Stimulated activated effector memory CD8-positive, alpha-beta T cell treated with anti-CD3 and anti-CD28 coated beads, Interleukin-12 subunit alpha, Interleukin-12 subunit beta, amount 100 ng/mL, for 72 hours (primary cell): Measurements from ENCODE around the gene NTN1.

ENCODE experiments used
- ATAC-seq: fragments of 150-1000 bp; cut with Tn5 transposase; 2 replicates; pipeline ENCODE4 v1.10.0; 2021
- DNase-seq, 2 donors: peaks; one replicate each; pipeline ENCODE4 v3.0.0; 2021 to 2022; ENCODE audit warnings: low spot score in 2 of 2
- H3K27ac Mint-ChIP-seq: one replicate; pipeline ENCODE4 v1.8.0; 2022; ENCODE audit warnings: mild to moderate bottlenecking, mixed read lengths
- H3K36me3 Mint-ChIP-seq: one replicate; pipeline ENCODE4 v1.8.0; 2022; ENCODE audit warnings: mild to moderate bottlenecking, mixed read lengths
- H3K4me1 Mint-ChIP-seq: one replicate; pipeline ENCODE4 v1.8.0; 2022; ENCODE audit warnings: mixed read lengths
- H3K4me3 Mint-ChIP-seq: one replicate; pipeline ENCODE4 v1.8.0; 2022; ENCODE audit warnings: mild to moderate bottlenecking, mixed read lengths
- H3K9me3 Mint-ChIP-seq: one replicate; pipeline ENCODE4 v1.8.0; 2022; ENCODE audit warnings: mixed read lengths

NTN1 gene

DNA sequence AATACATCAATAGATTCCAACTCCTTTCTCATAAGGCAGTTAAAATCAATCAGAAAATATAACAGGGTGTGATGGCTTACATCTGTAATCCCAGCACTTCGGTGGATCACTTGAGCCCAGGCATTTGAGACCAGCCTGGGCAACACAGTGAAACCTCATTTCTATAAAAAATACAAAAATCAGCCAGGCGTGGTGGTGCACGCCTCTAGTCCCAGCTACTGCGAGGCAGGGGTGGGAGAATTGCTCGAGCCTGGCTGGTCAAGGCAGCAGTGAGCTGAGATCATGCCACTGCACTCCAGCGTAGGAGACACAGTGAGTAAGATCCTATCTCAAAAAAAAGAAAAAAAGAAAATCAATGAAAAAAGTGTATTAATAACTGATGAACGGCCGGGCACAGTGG is 258.6 kb downstream of the NTN1 start:
- H3K36me3 Mint-ChIP-seq: no peaks in the 10 kb centered on the region
- no peak overlapping the region for H3K4me3 Mint-ChIP-seq
- no peak for DNase-seq
- ATAC-seq: no peak
- no peaks in the 10 kb centered on the region for H3K9me3 Mint-ChIP-seq
- no peak overlapping the region for H3K27ac Mint-ChIP-seq
- peaks cover 17% of the 10 kb centered on the region for H3K4me1 Mint-ChIP-seq

GRCh38 chr17:9283909-9284308 is 262.6 kb downstream of the NTN1 start:
- no peak overlapping the region for H3K27ac Mint-ChIP-seq
- H3K9me3 Mint-ChIP-seq: no peaks in the 10 kb centered on the region
- H3K4me1 Mint-ChIP-seq: peaks cover 18% of the 10 kb centered on the region
- no peaks in the 10 kb centered on the region for H3K36me3 Mint-ChIP-seq
- H3K4me3 Mint-ChIP-seq: no peak overlapping the region
- ATAC-seq: no peak
- DNase-seq: no peak

- ATAC-seq (no peak), DNase-seq (no peak)
- H3K27ac Mint-ChIP-seq: no peak overlapping the region
- peaks cover 6% of the 10 kb centered on the region for H3K36me3 Mint-ChIP-seq
- H3K9me3 Mint-ChIP-seq: no peaks in the 10 kb centered on the region
- H3K4me1 Mint-ChIP-seq: peaks cover 28% of the 10 kb centered on the region
- no peak overlapping the region for H3K4me3 Mint-ChIP-seq
Observed at GRCh38 chr17:9284884-9285283, 263.6 kb downstream of the NTN1 start.

- Mint-ChIP-seq H3K36me3 (peaks cover 9% of the 10 kb centered on the region), H3K4me3 (no peak overlapping the region), H3K4me1 (peaks cover 36% of the 10 kb centered on the region), H3K27ac (no peak overlapping the region), H3K9me3 (no peaks in the 10 kb centered on the region)
- DNase-seq (no peak), ATAC-seq (no peak)
Observed at GRCh38 chr17:9285602-9286427, 264.5 kb downstream of the NTN1 start.

GRCh38 chr17:9286434-9286833 is 265.1 kb downstream of the NTN1 start:
- ATAC-seq: no peak
- no peak overlapping the region for H3K4me3 Mint-ChIP-seq
- H3K36me3 Mint-ChIP-seq: peaks cover 9% of the 10 kb centered on the region
- H3K9me3 Mint-ChIP-seq: no peaks in the 10 kb centered on the region
- H3K4me1 Mint-ChIP-seq: peaks cover 32% of the 10 kb centered on the region
- no peak overlapping the region for H3K27ac Mint-ChIP-seq
- no peak for DNase-seq

- Mint-ChIP-seq H3K36me3 (peaks cover 9% of the 10 kb centered on the region), H3K4me1 (peaks cover 38% of the 10 kb centered on the region), H3K9me3 (no peaks in the 10 kb centered on the region), H3K4me3 (no peak overlapping the region), H3K27ac (no peak overlapping the region)
- no peak for DNase-seq
- no peak for ATAC-seq
Observed at GRCh38 chr17:9287306-9287705, 266.0 kb downstream of the NTN1 start.

GRCh38 chr17:9290226-9290613 is 268.9 kb downstream of the NTN1 start:
- peaks cover 44% of the 10 kb centered on the region for H3K4me1 Mint-ChIP-seq
- no peak for ATAC-seq
- peak overlapping the region; percentile 8 for H3K4me3 Mint-ChIP-seq
- no peak for DNase-seq
- H3K36me3 Mint-ChIP-seq: peaks cover 9% of the 10 kb centered on the region
- no peak overlapping the region for H3K27ac Mint-ChIP-seq
- no peaks in the 10 kb centered on the region for H3K9me3 Mint-ChIP-seq

DNA sequence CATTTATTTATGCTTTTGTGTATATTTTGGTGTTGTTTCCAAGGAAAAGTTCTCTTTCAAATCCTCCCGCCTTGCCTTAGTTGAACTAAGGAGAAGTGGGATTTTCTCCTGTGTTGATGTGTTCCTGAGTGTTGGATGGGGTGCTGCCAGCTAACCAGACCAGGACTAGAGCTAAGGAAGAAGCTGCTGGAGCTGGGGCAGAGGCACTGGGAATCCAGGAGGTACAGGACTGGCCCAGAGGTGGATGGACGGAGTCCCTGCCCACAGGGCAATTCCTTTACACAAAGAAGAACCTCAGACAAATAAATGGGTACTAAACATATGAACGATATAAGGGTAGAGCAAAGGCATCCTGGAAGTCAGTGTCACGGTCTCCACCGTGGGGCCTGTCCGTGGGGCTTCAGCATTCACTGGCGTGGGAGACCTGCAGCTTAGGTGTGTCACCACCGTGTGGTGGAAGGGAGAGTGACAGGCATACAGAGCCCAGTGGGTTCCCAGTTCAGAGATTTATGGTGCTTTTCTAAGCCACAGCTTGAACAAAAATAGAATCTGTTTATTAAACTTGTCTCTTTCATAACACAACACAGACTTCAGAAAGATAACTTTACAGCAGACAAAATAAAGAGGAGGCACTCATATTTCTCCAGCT is 270.7 kb downstream of the NTN1 start:
- no peak overlapping the region for H3K27ac Mint-ChIP-seq
- no peaks in the 10 kb centered on the region for H3K9me3 Mint-ChIP-seq
- DNase-seq: peak in 1 of 2 donors; percentile 65
- H3K4me1 Mint-ChIP-seq: peaks cover 38% of the 10 kb centered on the region
- peak; percentile 32 for ATAC-seq
- H3K4me3 Mint-ChIP-seq: no peak overlapping the region
- peaks cover 9% of the 10 kb centered on the region for H3K36me3 Mint-ChIP-seq

- Mint-ChIP-seq H3K4me1 (peaks cover 38% of the 10 kb centered on the region), H3K27ac (peak overlapping the region; percentile 22)
Observed at GRCh38 chr17:9292561-9292941, 271.2 kb downstream of the NTN1 start.

More at GRCh38 chr17:9292561-9292941, 271.2 kb downstream of the NTN1 start:
- ATAC-seq (no peak), DNase-seq (no peak)
- H3K36me3 Mint-ChIP-seq: peaks cover 9% of the 10 kb centered on the region
- no peak overlapping the region for H3K4me3 Mint-ChIP-seq
- no peaks in the 10 kb centered on the region for H3K9me3 Mint-ChIP-seq
